Measurements from ENCODE around the gene OR5AU1.

Gene OR5AU1

GRCh38 chr14:21105095-21105494, 50.8 kb downstream of the OR5AU1 start:
- TF ChIP-seq CTCF (IDR thresholded peaks at IDR 0.05; ENCODE audit: low read depth, low read length) = no peak
- no peak for DNase-seq (ENCODE audit: extremely low read depth, low read depth)

Data from AG09319 (cell line).